Stomach (tissue), 4 donors: Measurements from ENCODE around the gene FMO5.

ENCODE experiments used
- POLR2A ChIP-seq, 4 donors: fragments of 450-650 bp; IDR thresholded peaks; one replicate each; pipeline ENCODE4 v1.6.1; 2016; ENCODE audit warnings: antibody characterized with exemption in 4 of 4, control low read depth in 2 of 4, mild to moderate bottlenecking in 1 of 4, moderate library complexity in 1 of 4
- POLR2AphosphoS5 ChIP-seq, 3 donors: sonication (generic); formaldehyde crosslinking; IDR thresholded peaks; one replicate each; pipeline ENCODE4 v1.6.1; 2016; ENCODE audit warnings: antibody characterized with exemption in 3 of 3
- TF ChIP-seq, protein P1 (sequence below), 7 experiments: fragments of 450-650 bp in 4 of 7; fragments of 200-600 bp in 3 of 7; sonication (generic) in 3 of 7; IDR thresholded peaks; one replicate each; pipeline ENCODE4 v1.5.1; 2016 to 2019; ENCODE audit warnings: antibody characterized with exemption in 7 of 7, control low read depth in 2 of 7, mild to moderate bottlenecking in 1 of 7

DNA sequence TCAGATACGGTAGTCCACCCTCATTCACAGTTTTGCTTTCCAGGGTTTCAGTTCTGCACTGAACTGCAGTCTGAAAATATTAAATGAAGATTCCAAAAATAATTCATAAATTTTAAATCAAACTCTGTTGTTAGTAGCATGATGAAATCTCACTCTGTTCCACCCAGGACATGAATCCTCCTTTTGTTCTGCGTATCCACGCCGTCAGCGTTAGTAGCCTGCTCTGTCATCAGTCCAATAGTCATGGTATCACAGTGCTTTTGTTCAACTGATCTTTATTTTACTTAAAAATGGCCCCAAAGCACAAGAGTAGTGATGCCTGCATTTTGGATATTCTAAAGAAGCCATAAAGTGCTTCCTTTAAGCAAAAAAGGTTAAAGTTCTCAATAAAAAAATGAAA, 41.2 kb upstream of the FMO5 start:
- TF ChIP-seq, protein P1, sequence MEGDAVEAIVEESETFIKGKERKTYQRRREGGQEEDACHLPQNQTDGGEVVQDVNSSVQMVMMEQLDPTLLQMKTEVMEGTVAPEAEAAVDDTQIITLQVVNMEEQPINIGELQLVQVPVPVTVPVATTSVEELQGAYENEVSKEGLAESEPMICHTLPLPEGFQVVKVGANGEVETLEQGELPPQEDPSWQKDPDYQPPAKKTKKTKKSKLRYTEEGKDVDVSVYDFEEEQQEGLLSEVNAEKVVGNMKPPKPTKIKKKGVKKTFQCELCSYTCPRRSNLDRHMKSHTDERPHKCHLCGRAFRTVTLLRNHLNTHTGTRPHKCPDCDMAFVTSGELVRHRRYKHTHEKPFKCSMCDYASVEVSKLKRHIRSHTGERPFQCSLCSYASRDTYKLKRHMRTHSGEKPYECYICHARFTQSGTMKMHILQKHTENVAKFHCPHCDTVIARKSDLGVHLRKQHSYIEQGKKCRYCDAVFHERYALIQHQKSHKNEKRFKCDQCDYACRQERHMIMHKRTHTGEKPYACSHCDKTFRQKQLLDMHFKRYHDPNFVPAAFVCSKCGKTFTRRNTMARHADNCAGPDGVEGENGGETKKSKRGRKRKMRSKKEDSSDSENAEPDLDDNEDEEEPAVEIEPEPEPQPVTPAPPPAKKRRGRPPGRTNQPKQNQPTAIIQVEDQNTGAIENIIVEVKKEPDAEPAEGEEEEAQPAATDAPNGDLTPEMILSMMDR (IDR thresholded peaks at IDR 0.05) = no peak
- TF ChIP-seq POLR2A (IDR thresholded peaks at IDR 0.05) = no peak
- no peak for TF ChIP-seq POLR2AphosphoS5 (IDR thresholded peaks at IDR 0.05)
